ENCODE data around the gene ZNF579. TPM values are rescaled to one million over a fixed set of nuclear protein-coding genes. Genes with fewer than 3 reads are reported as not detected.

The ZNF579 gene
- total RNA-seq (2016; rRNA removed; fragmentation: Illumina TruSeq; extraction: Trizol), result 1.7 and 2.9 TPM in 2 replicates
- 1.3 and 1.6 TPM in 2 replicates for total RNA-seq (2016; cell fraction: cytosol; rRNA removed; fragmentation: Illumina TruSeq; extraction: Trizol; ENCODE audit: low read depth)
- 1.8 and 2.9 TPM in 2 replicates for total RNA-seq (2016; cell fraction: insoluble cytoplasmic fraction; rRNA removed; fragmentation: Illumina TruSeq; extraction: Trizol)
- 2.9 and 3.5 TPM in 2 replicates for total RNA-seq (2016; cell fraction: membrane; rRNA removed; fragmentation: Illumina TruSeq; extraction: Trizol)
- 1.2 and 1.9 TPM in 2 replicates for total RNA-seq (2016; cell fraction: nucleus; rRNA removed; fragmentation: Illumina TruSeq; extraction: Trizol)
- polyA plus RNA-seq (2011; rRNA removed), result 2.1 and 2.2 TPM in 2 replicates
- polyA plus RNA-seq (2011; cell fraction: cytosol; rRNA removed), result 1.3 and 2.9 TPM in 2 replicates
- polyA plus RNA-seq (2011; cell fraction: nucleus; rRNA removed), result 9.0 and 12.3 TPM in 2 replicates
- polyA plus RNA-seq (2012), result 3.6 and 5.7 TPM in 2 replicates
- 1.6 and 2.1 TPM in 2 replicates for polyA plus RNA-seq (2016; cell fraction: cytosol; fragmentation: Illumina TruSeq; extraction: Trizol; ENCODE audit: low read depth)
- 2.8 and 3.3 TPM in 2 replicates for polyA plus RNA-seq (2016; cell fraction: insoluble cytoplasmic fraction; fragmentation: Illumina TruSeq; extraction: Trizol; ENCODE audit: low read depth)
- polyA plus RNA-seq (2016; cell fraction: membrane; fragmentation: Illumina TruSeq; extraction: Trizol; ENCODE audit: low read depth), result 2.7 TPM in 2 replicates
- polyA plus RNA-seq (2016; cell fraction: nucleus; fragmentation: Illumina TruSeq; extraction: Trizol; ENCODE audit: insufficient read depth, low read depth), result 8.4 and 9.1 TPM in 2 replicates
- polyA minus RNA-seq (2011; rRNA and poly(A)+ RNA removed; ENCODE audit: low replicate concordance), result 5.6 and 7.6 TPM in 2 replicates
- 3.6 and 4.7 TPM in 2 replicates for polyA minus RNA-seq (2011; cell fraction: cytosol; rRNA and poly(A)+ RNA removed)
- polyA minus RNA-seq (2011; cell fraction: nucleus; rRNA and poly(A)+ RNA removed), result 3.0 and 3.3 TPM in 2 replicates
- percentile 47 among the genes with signal in this experiment for Bru-seq, nascent RNA
- percentile 75 among the genes with signal in this experiment for BruChase-seq, experiment 1, labeled RNA remaining after a 6-hour chase
- percentile 65 among the genes with signal in this experiment for BruChase-seq, experiment 2, labeled RNA remaining after a 2-hour chase
- long read RNA-seq, experiment 1, result 0 reads
- long read RNA-seq, experiment 2, transcript ZNF579-201 (2 exons, 2,899 nt), result major isoform, 28 of 75 reads
- long read RNA-seq, experiment 2, partial matches to known transcripts, result 44 of 75 reads
- long read RNA-seq, experiment 2, other reads (novel, unspliced or antisense), result 3 of 75 reads

GRCh38 chr19:55580628-55581144 is at the start of gene ZNF579:
ZNF579 (minus strand) TSS chr19:55580848; CDS start chr19:55579639, 1,209 bp downstream.
- Histone ChIP-seq H3K9me3 (ENCODE audit: low read length) (no peaks in the 10 kb centered on the region), H3K79me2 (ENCODE audit: insufficient read depth, low read length) (peaks cover 9% of the 10 kb centered on the region), H3K36me3 (replicated peaks in 1 of 2; ENCODE audit: control insufficient read depth in 1 of 2, insufficient read depth in 2 of 2, low read length in 2 of 2) (0 out of 5 replicates have a peak, but pooled peaks cover 0 to 8% of the 10 kb centered on the region in 2 experiments), H4K20me1 (ENCODE audit: insufficient read depth, low read length) (no peaks in the 10 kb centered on the region), H2AFZ (ENCODE audit: low read length) (no peak within 1 kb of the TSS), H3K9ac (ENCODE audit: insufficient read depth, low read depth, low read length) (peak within 1 kb of the TSS; percentile 85), H3K4me1 (ENCODE audit: insufficient read depth, low read length) (peaks cover 43% of the 10 kb centered on the region), H3K27me3 (ENCODE audit: control insufficient read depth in 1 of 2, insufficient read depth in 2 of 2, low read length in 2 of 2) (no peaks in the 10 kb centered on the region), H3K4me3 (replicated peaks in 1 of 3; ENCODE audit: insufficient read depth in 1 of 3, low read depth in 2 of 3, low read length in 3 of 3) (peak within 1 kb of the TSS; percentile 88 to 97 (median 95)), H3K4me2 (ENCODE audit: low read depth, low read length) (peak within 1 kb of the TSS; percentile 93), H3K27ac (ENCODE audit: extremely low read length, insufficient read depth, low read length) (peak within 1 kb of the TSS; percentile 79)
- in situ Hi-C loops (cut with HindIII; ENCODE audit: extremely low pct_ligation_motif_present, low pct_unique_long_range_greater_than_20kb), result no loop called here
- FAIRE-seq, result no peak
- 2% methylated on average over 11 of the region's 24 CpGs for WGBS (ENCODE audit: low lambda C conversion rate)
- DNase-seq (ENCODE audit: low spot score), result peak; percentile 80
- ATAC-seq, result peak; percentile 64
- ChIA-PET CTCF (ENCODE audit: low intra/inter-chr PET ratio, low total read pairs) (no interaction called here), POLR2A (interaction anchor here (1.0 to 2.6 kb wide), 6 partner anchors 18 to 119 kb away, joined by 3 to 45 read pairs (median 4); partner anchors contain the start of genes FIZ1, ISOC2, ZNF524 and ZNF628)
- intact Hi-C loops (cut with micrococcal nuclease; ENCODE audit: unreplicated experiment), result loop anchor here (2.0 to 10.0 kb wide), 4 partner anchors 18 to 66 kb away; partner anchors contain the start of gene FIZ1
- BruUV-seq (replicated peaks), result no TSS peak
- TF ChIP-seq PLRG1 (conservative IDR thresholded peaks at IDR 0.05) (no peak), SYNCRIP (IDR thresholded peaks at IDR 0.05; ENCODE audit: insufficient read depth, low read depth, low read length) (no peak), ZNF567 (CRISPR knock-in tag; IDR thresholded peaks at IDR 0.05; ENCODE audit: borderline replicate concordance) (no peak), ZNF740 (CRISPR knock-in tag; IDR thresholded peaks at IDR 0.05) (peak; percentile 85; the same call in 1 of the 2 replicates), GMEB2 (CRISPR knock-in tag; IDR thresholded peaks at IDR 0.05; ENCODE audit: low read depth) (no peak), IRF2 (CRISPR knock-in tag; IDR thresholded peaks at IDR 0.05) (peak; percentile 64; the same call in 1 of the 2 replicates), DZIP1 (CRISPR knock-in tag; IDR thresholded peaks at IDR 0.05) (no peak), HMGXB4 (CRISPR knock-in tag; IDR thresholded peaks at IDR 0.05; ENCODE audit: borderline replicate concordance in 1 of 2, low read depth in 1 of 2) (peak; percentile 20 to 78; a peak in 2 of 4 replicates), ZNF547 (CRISPR knock-in tag; IDR thresholded peaks at IDR 0.05) (peak; percentile 56; the same call in 1 of the 2 replicates), SRY (CRISPR knock-in tag; IDR thresholded peaks at IDR 0.05) (no peak), GATAD1 (CRISPR knock-in tag; IDR thresholded peaks at IDR 0.05) (peak; percentile 90)
